Measurements from ENCODE around the gene FKBP10. TPM values are rescaled to one million over a fixed set of nuclear protein-coding genes. Genes with fewer than 3 reads are reported as not detected.

Gene FKBP10
- total and polyA plus RNA-seq, 11 donors, result 6.5 to 40.4 (median 12.5) TPM

GRCh38 chr17:41777574-41778188, 35.1 kb upstream of the FKBP10 start:
- intact Hi-C loops (cut with DNase I), result loop anchor here in 3 of 10 donors (2.0 to 10.0 kb wide), 3 partner anchors 23 to 85 kb away; no protein-coding TSS in a partner anchor
- TF ChIP-seq POLR2A (IDR thresholded peaks at IDR 0.05), result peak in 1 of 2 donors; percentile 59
- TF ChIP-seq CTCF (IDR thresholded peaks at IDR 0.05), result peak in 3 of 12 donors; percentile 8 to 13 (median 10)

GRCh38 chr17:41779954-41780353, 32.9 kb upstream of the FKBP10 start:
- Histone ChIP-seq H3K4me3 (no peak overlapping the region), H3K27ac (peak overlapping the region in 11 of 12 donors; percentile 30 to 97 (median 96)), H3K27me3 (no peaks in the 10 kb centered on the region), H3K36me3 (peaks cover 0 to 7% (median 0%) of the 10 kb centered on the region in 9 donors), H3K9me3 (no peaks in the 10 kb centered on the region), H3K4me1 (peaks cover 49 to 100% (median 94%) of the 10 kb centered on the region in 12 donors)
- no peak for ATAC-seq
- TF ChIP-seq CTCF (IDR thresholded peaks at IDR 0.05) (no peak), POLR2A (IDR thresholded peaks at IDR 0.05) (no peak)
- intact Hi-C loops (cut with DNase I), result loop anchor here in 2 of 10 donors (5.0 to 10.0 kb wide), 2 partner anchors 85 to 88 kb away; no protein-coding TSS in a partner anchor
- WGBS, 4 donors, result 93 to 100% (median 97%) methylated on average over 1 of the region's 1 CpG
- no peak for DNase-seq

More at GRCh38 chr17:41777574-41778188, 35.1 kb upstream of the FKBP10 start:
- peaks cover 0 to 13% (median 2%) of the 10 kb centered on the region in 9 donors for H3K36me3 ChIP-seq
- H3K27me3 ChIP-seq, result no peaks in the 10 kb centered on the region
- 3 to 15% (median 9%) methylated on average over 11 to 12 of the region's 12 CpGs for WGBS, 4 donors
- peak overlapping the region; percentile 83 to 97 (median 95) for H3K27ac ChIP-seq
- peak; percentile 88 to 91 (median 89) for DNase-seq
- H3K4me1 ChIP-seq, result peaks cover 44 to 100% (median 96%) of the 10 kb centered on the region in 12 donors
- H3K4me3 ChIP-seq, result peak overlapping the region in 3 of 12 donors; percentile 5 to 22 (median 12)
- H3K9me3 ChIP-seq, result no peaks in the 10 kb centered on the region
- peak; percentile 27 to 64 (median 50) for ATAC-seq

- TF ChIP-seq CTCF (IDR thresholded peaks at IDR 0.05) (no peak), POLR2A (IDR thresholded peaks at IDR 0.05) (no peak)
- Histone ChIP-seq H3K4me3 (peak overlapping the region in 6 of 12 donors; percentile 2 to 84 (median 18)), H3K27ac (peak overlapping the region; percentile 83 to 97 (median 95)), H3K27me3 (no peaks in the 10 kb centered on the region), H3K9me3 (no peaks in the 10 kb centered on the region), H3K4me1 (peaks cover 39 to 99% (median 85%) of the 10 kb centered on the region in 12 donors), H3K36me3 (peaks cover 0 to under 1% (median 0%) of the 10 kb centered on the region in 9 donors)
- DNase-seq, result peak in 3 of 5 donors; percentile 50 to 77 (median 57)
- ATAC-seq, result no peak
- intact Hi-C loops (cut with DNase I), result no loop called here
- 35 to 42% (median 39%) methylated on average over 13 of the region's 13 CpGs for WGBS, 4 donors
These were observed 31.2 kb upstream of the FKBP10 start for GRCh38 chr17:41781404-41782110.

- no peaks in the 10 kb centered on the region for H3K27me3 ChIP-seq
These were observed 30.7 kb upstream of the FKBP10 start for GRCh38 chr17:41782142-41782541.

More at GRCh38 chr17:41782142-41782541, 30.7 kb upstream of the FKBP10 start:
- peaks cover 36 to 93% (median 79%) of the 10 kb centered on the region in 12 donors for H3K4me1 ChIP-seq
- H3K36me3 ChIP-seq, result no peaks in the 10 kb centered on the region
- ATAC-seq (peak; percentile 40 to 63 (median 52)), DNase-seq (peak; percentile 71 to 92 (median 80))
- peak overlapping the region; percentile 83 to 97 (median 95) for H3K27ac ChIP-seq
- H3K9me3 ChIP-seq, result no peaks in the 10 kb centered on the region
- intact Hi-C loops (cut with DNase I), result no loop called here
- WGBS, 4 donors, result 8 to 33% (median 10%) methylated on average over 3 to 4 of the region's 4 CpGs
- TF ChIP-seq CTCF (IDR thresholded peaks at IDR 0.05) (no peak), POLR2A (IDR thresholded peaks at IDR 0.05) (no peak)
- peak overlapping the region in 7 of 12 donors; percentile 2 to 84 (median 19) for H3K4me3 ChIP-seq

Measured in heart left ventricle (tissue), 16 donors.